CD1c-positive myeloid dendritic cell (primary cell): Measurements from ENCODE around the gene ZNF563.

Experiments
- DNase-seq: peaks from one replicate; pipeline ENCODE4 v3.0.0-alpha.2; 2016; ENCODE audit errors: extremely low spot score

Gene ZNF563

GRCh38 chr19:12294249-12295158, 38.9 kb downstream of the ZNF563 start, which contains the start of gene ZNF44:
Gene ZNF44, minus strand, starts transcription at chr19:12294883. Its CDS starts 189 bp downstream, at chr19:12294694.
- peak; percentile 99 for DNase-seq

GRCh38 chr19:12293777-12294248, 39.6 kb downstream of the ZNF563 start:
- peak; percentile 82 for DNase-seq

- DNase-seq = no peak
Measured at GRCh38 chr19:12289790-12290065, 43.7 kb downstream of the ZNF563 start.

GRCh38 chr19:12287958-12288500, 45.4 kb downstream of the ZNF563 start:
- no peak for DNase-seq

GRCh38 chr19:12284631-12285030, 48.8 kb downstream of the ZNF563 start:
- DNase-seq = no peak

- DNase-seq = no peak
Measured at GRCh38 chr19:12284226-12284625, 49.2 kb downstream of the ZNF563 start.

GRCh38 chr19:12278713-12279112, 54.7 kb downstream of the ZNF563 start:
- no peak for DNase-seq

- no peak for DNase-seq
Measured at GRCh38 chr19:12272980-12273901, 60.2 kb downstream of the ZNF563 start.

- DNase-seq = no peak
Measured at GRCh38 chr19:12272386-12272785, 61.0 kb downstream of the ZNF563 start.

GRCh38 chr19:12270854-12271253, 62.6 kb downstream of the ZNF563 start:
- DNase-seq = no peak
